Fibroblast of lung (primary cell): ENCODE measurements around the gene YARS2. TPM values are rescaled to one million over a fixed set of nuclear protein-coding genes. Genes with fewer than 3 reads are reported as not detected.

Experiments
- DNase-seq, 2 donors: peaks; one replicate each; pipeline versions ENCODE4 v3.0.0 to v3.0.0-alpha.2; 2010; ENCODE audit warnings: low read depth in 2 of 2
- H2AFZ ChIP-seq: 2 replicates; pipeline ENCODE4 v1.5.1; 2012; ENCODE audit warnings: low read length, control low read depth, inconsistent platforms
- H3K27ac ChIP-seq: 2 replicates; pipeline ENCODE4 v1.5.1; 2011; ENCODE audit warnings: low read length, control low read depth; ENCODE audit not compliant: insufficient read depth
- H3K27me3 ChIP-seq: 2 replicates; pipeline ENCODE4 v1.5.1; 2011; ENCODE audit warnings: mild to moderate bottlenecking, low read length; ENCODE audit not compliant: control insufficient read depth, insufficient read depth
- H3K36me3 ChIP-seq: 2 replicates; pipeline ENCODE4 v1.5.1; 2011; ENCODE audit warnings: low read length; ENCODE audit not compliant: control insufficient read depth, insufficient read depth
- H3K4me1 ChIP-seq: 2 replicates; pipeline ENCODE4 v1.5.1; 2011; ENCODE audit warnings: low read length; ENCODE audit not compliant: control insufficient read depth, insufficient read depth; ENCODE audit errors: extremely low read depth
- H3K4me2 ChIP-seq: 2 replicates; pipeline ENCODE4 v1.5.1; 2011; ENCODE audit warnings: low read length, control low read depth; ENCODE audit not compliant: insufficient read depth; ENCODE audit errors: extremely low read depth
- H3K4me3 ChIP-seq, 4 experiments: fragments of 200-600 bp in 1 of 4; sonication (generic) in 1 of 4; replicated peaks in 1 of 4; 2 replicates each; pipeline ENCODE4 v1.5.1; 2011 to 2016; ENCODE audit warnings: low read length in 4 of 4, low read depth in 3 of 4, mild to moderate bottlenecking in 3 of 4, control low read depth in 2 of 4, inconsistent platforms in 1 of 4, mixed read lengths in 1 of 4; ENCODE audit not compliant: insufficient read depth in 1 of 4; ENCODE audit errors: control extremely low read depth in 1 of 4
- H3K79me2 ChIP-seq: 2 replicates; pipeline ENCODE4 v1.5.1; 2012; ENCODE audit warnings: mild to moderate bottlenecking, low read length, inconsistent platforms; ENCODE audit not compliant: control insufficient read depth, insufficient read depth
- H3K9ac ChIP-seq: 2 replicates; pipeline ENCODE4 v1.5.1; 2011; ENCODE audit warnings: mild to moderate bottlenecking, low read length, control low read depth; ENCODE audit not compliant: insufficient read depth
- H3K9me3 ChIP-seq: 2 replicates; pipeline ENCODE4 v1.5.1; 2012; ENCODE audit warnings: low read depth, low read length; ENCODE audit not compliant: control insufficient read depth, insufficient read depth
- H4K20me1 ChIP-seq: 2 replicates; pipeline ENCODE4 v1.5.1; 2011; ENCODE audit warnings: low read length; ENCODE audit not compliant: control insufficient read depth, insufficient read depth; ENCODE audit errors: extremely low read depth
- EZH2 ChIP-seq: IDR thresholded peaks from 2 replicates; pipeline ENCODE4 v1.5.1; 2012; ENCODE audit warnings: low read length, control low read depth, mild to moderate bottlenecking; ENCODE audit errors: missing control alignments
- polyA plus RNA-seq, 2 donors: library from polyadenylated mRNA; depleted of rRNA in 1 of 2; stranded (reverse) in 1 of 2; unstranded in 1 of 2; fragments of >200 nt; gene quantifications; 2 replicates each; pipeline ENCODE4 v1.2.1, GENCODE V29; 2011 to 2012; ENCODE audit warnings: missing spikeins in 1 of 2
- total RNA-seq: library from RNA; depleted of rRNA; stranded (reverse); fragments of >200 nt; gene quantifications from 2 replicates; pipeline ENCODE4 v1.2.1, GENCODE V29; 2014
- TF ChIP-seq, protein P1 (sequence below), 2 donors: IDR thresholded peaks in 1 of 2; conservative IDR thresholded peaks in 1 of 2; 1 replicate in 1 of 2; 2 replicates in 1 of 2; pipeline ENCODE4 v1.5.1; 2011 to 2012; ENCODE audit warnings: low read length in 2 of 2, control low read depth in 1 of 2, inconsistent platforms in 1 of 2, low read depth in 1 of 2, mild to moderate bottlenecking in 1 of 2

YARS2 gene
- total and polyA plus RNA-seq, 2 donors (not counting 1 experiment from before 2014, with no cell fraction given) = 17.8 to 27.1 TPM

DNA sequence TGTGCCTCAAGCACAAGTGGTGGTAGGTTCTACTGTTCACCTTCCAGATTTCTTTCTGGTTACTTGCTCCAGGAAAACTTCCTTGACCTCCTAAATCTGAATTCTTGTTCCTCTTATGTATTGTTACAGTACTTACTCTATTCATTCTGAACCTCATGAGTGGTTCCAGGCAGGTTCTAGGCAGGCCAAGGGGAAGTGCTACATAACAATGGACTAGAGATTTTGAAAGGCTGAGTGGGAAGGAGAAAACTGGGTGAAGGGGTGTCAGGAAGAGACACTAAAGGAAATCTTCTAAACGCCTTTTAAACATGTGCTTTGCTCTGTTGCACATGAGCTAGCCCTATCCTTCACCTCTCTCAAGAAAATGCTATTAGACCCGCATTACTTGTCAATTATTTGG is 1.6 kb downstream of the YARS2 start:
- Histone ChIP-seq H2AFZ (no peak overlapping the region), H3K9ac (no peak overlapping the region), H3K4me2 (peak overlapping the region; percentile 99), H3K27me3 (no peaks in the 10 kb centered on the region), H3K9me3 (no peaks in the 10 kb centered on the region), H3K27ac (peak overlapping the region; percentile 93), H4K20me1 (no peaks in the 10 kb centered on the region), H3K4me3 (peak overlapping the region; percentile 83 to 100 (median 96)), H3K4me1 (peaks cover 2% of the 10 kb centered on the region), H3K36me3 (peaks cover 4% of the 10 kb centered on the region), H3K79me2 (peaks cover 18% of the 10 kb centered on the region)
- DNase-seq = peak in 1 of 2 donors; percentile 5
- TF ChIP-seq, protein P1, sequence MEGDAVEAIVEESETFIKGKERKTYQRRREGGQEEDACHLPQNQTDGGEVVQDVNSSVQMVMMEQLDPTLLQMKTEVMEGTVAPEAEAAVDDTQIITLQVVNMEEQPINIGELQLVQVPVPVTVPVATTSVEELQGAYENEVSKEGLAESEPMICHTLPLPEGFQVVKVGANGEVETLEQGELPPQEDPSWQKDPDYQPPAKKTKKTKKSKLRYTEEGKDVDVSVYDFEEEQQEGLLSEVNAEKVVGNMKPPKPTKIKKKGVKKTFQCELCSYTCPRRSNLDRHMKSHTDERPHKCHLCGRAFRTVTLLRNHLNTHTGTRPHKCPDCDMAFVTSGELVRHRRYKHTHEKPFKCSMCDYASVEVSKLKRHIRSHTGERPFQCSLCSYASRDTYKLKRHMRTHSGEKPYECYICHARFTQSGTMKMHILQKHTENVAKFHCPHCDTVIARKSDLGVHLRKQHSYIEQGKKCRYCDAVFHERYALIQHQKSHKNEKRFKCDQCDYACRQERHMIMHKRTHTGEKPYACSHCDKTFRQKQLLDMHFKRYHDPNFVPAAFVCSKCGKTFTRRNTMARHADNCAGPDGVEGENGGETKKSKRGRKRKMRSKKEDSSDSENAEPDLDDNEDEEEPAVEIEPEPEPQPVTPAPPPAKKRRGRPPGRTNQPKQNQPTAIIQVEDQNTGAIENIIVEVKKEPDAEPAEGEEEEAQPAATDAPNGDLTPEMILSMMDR (conservative IDR thresholded peaks at IDR 0.05 in 1 of 2, IDR thresholded peaks at IDR 0.05 in 1 of 2; ENCODE audit: low read depth in 1 of 2, low read length in 2 of 2) = no peak
- no peak for TF ChIP-seq EZH2

- TF ChIP-seq, protein P1 (conservative IDR thresholded peaks at IDR 0.05 in 1 of 2, IDR thresholded peaks at IDR 0.05 in 1 of 2; ENCODE audit: low read depth in 1 of 2, low read length in 2 of 2) = no peak
- TF ChIP-seq EZH2 = no peak
- H3K27ac ChIP-seq = no peak overlapping the region
- no peak overlapping the region for H3K9ac ChIP-seq
- peak overlapping the region; percentile 99 for H3K4me2 ChIP-seq
- no peak for DNase-seq
- H3K27me3 ChIP-seq = no peaks in the 10 kb centered on the region
- no peak overlapping the region for H2AFZ ChIP-seq
- H3K4me1 ChIP-seq = peaks cover 2% of the 10 kb centered on the region
- H4K20me1 ChIP-seq = no peaks in the 10 kb centered on the region
- peaks cover 18% of the 10 kb centered on the region for H3K79me2 ChIP-seq
- no peaks in the 10 kb centered on the region for H3K9me3 ChIP-seq
- H3K4me3 ChIP-seq = peak overlapping the region; percentile 83 to 100 (median 96)
- peaks cover 5% of the 10 kb centered on the region for H3K36me3 ChIP-seq
Measured at GRCh38 chr12:32753605-32754004, 2.1 kb downstream of the YARS2 start.

GRCh38 chr12:32743264-32743663 is 12.4 kb downstream of the YARS2 start:
- H3K9ac ChIP-seq = no peak overlapping the region
- no peak overlapping the region for H3K4me2 ChIP-seq
- no peak overlapping the region for H3K27ac ChIP-seq
- no peaks in the 10 kb centered on the region for H3K27me3 ChIP-seq
- no peak overlapping the region for H3K4me3 ChIP-seq
- DNase-seq = no peak
- TF ChIP-seq EZH2 = no peak
- TF ChIP-seq, protein P1 (conservative IDR thresholded peaks at IDR 0.05 in 1 of 2, IDR thresholded peaks at IDR 0.05 in 1 of 2; ENCODE audit: low read depth in 1 of 2, low read length in 2 of 2) = no peak
- H2AFZ ChIP-seq = no peak overlapping the region
- no peaks in the 10 kb centered on the region for H3K79me2 ChIP-seq
- H4K20me1 ChIP-seq = no peaks in the 10 kb centered on the region
- H3K36me3 ChIP-seq = peaks cover 4% of the 10 kb centered on the region
- H3K4me1 ChIP-seq = no peaks in the 10 kb centered on the region
- H3K9me3 ChIP-seq = no peaks in the 10 kb centered on the region
